GM23338 (cell line): ENCODE data around the gene MATK. TPM values are rescaled to one million over a fixed set of nuclear protein-coding genes. Genes with fewer than 3 reads are reported as not detected.

Experiments
- ATAC-seq: fragments of 200-7000 bp; cut with Tn5 transposase; 3 replicates; pipeline ENCODE4 v1.9.1; 2020
- DNase-seq: peaks from one replicate; pipeline ENCODE4 v3.0.0-alpha.2; 2015; ENCODE audit warnings: low spot score
- H2AFZ ChIP-seq: fragments of 200-600 bp; sonication (generic); 2 replicates; pipeline ENCODE4 v1.8.0; 2016; ENCODE audit warnings: antibody characterized with exemption, mild to moderate bottlenecking, moderate library complexity
- H3F3A ChIP-seq: fragments of 200-600 bp; sonication (generic); replicated peaks from 2 replicates; pipeline ENCODE4 v1.8.0; 2017; ENCODE audit warnings: antibody characterized with exemption, mixed run types, low read depth
- H3K27ac ChIP-seq: fragments of 200-600 bp; sonication (generic); 2 replicates; pipeline ENCODE4 v1.6.1; 2016; ENCODE audit warnings: low read depth
- H3K27me3 ChIP-seq: fragments of 200-600 bp; sonication (generic); 2 replicates; pipeline ENCODE4 v1.8.0; 2016; ENCODE audit warnings: mild to moderate bottlenecking, mixed run types, moderate library complexity; ENCODE audit not compliant: insufficient read depth
- H3K36me3 ChIP-seq: fragments of 200-600 bp; sonication (generic); 2 replicates; pipeline ENCODE4 v1.8.0; 2016; ENCODE audit warnings: mild to moderate bottlenecking; ENCODE audit not compliant: insufficient read depth
- H3K4me1 ChIP-seq: fragments of 200-600 bp; sonication (generic); 2 replicates; pipeline ENCODE4 v1.8.0; 2016; ENCODE audit warnings: mild to moderate bottlenecking, moderate library complexity; ENCODE audit not compliant: insufficient read depth
- H3K4me2 ChIP-seq: fragments of 200-600 bp; sonication (generic); 2 replicates; pipeline ENCODE4 v1.7.1; 2017; ENCODE audit warnings: mixed run types
- H3K4me3 ChIP-seq: fragments of 200-600 bp; sonication (generic); 2 replicates; pipeline ENCODE4 v1.6.1; 2016; ENCODE audit warnings: mixed run types
- H3K79me2 ChIP-seq: fragments of 200-600 bp; sonication (generic); replicated peaks from 2 replicates; pipeline ENCODE4 v1.8.0; 2017; ENCODE audit warnings: mild to moderate bottlenecking; ENCODE audit not compliant: insufficient read depth
- H3K9me2 ChIP-seq: fragments of 200-600 bp; sonication (generic); 2 replicates; pipeline ENCODE4 v1.8.0; 2017; ENCODE audit not compliant: insufficient read depth
- H4K20me1 ChIP-seq: fragments of 200-600 bp; sonication (generic); replicated peaks from 2 replicates; pipeline ENCODE4 v1.8.0; 2017; ENCODE audit warnings: mild to moderate bottlenecking; ENCODE audit not compliant: insufficient read depth
- H3K27ac Mint-ChIP-seq: 2 replicates; pipeline ENCODE4 v1.8.0; 2020; ENCODE audit warnings: inconsistent platforms, mild to moderate bottlenecking, moderate library complexity, mixed read lengths
- H3K27me3 Mint-ChIP-seq: 3 replicates; pipeline ENCODE4 v1.8.0; 2022; ENCODE audit warnings: low read depth, mild to moderate bottlenecking, moderate library complexity, mixed read lengths, inconsistent platforms; ENCODE audit not compliant: insufficient read depth, poor library complexity
- H3K36me3 Mint-ChIP-seq: 3 replicates; pipeline ENCODE4 v1.8.0; 2021; ENCODE audit warnings: low read depth, mild to moderate bottlenecking, inconsistent platforms, moderate library complexity, mixed read lengths
- H3K4me1 Mint-ChIP-seq: 3 replicates; pipeline ENCODE4 v1.8.0; 2020; ENCODE audit warnings: mild to moderate bottlenecking, inconsistent platforms, mixed read lengths
- H3K4me3 Mint-ChIP-seq: 3 replicates; pipeline ENCODE4 v1.8.0; 2021; ENCODE audit warnings: moderate library complexity, mild to moderate bottlenecking, inconsistent platforms, mixed read lengths
- H3K9me3 Mint-ChIP-seq: 3 replicates; pipeline ENCODE4 v1.8.0; 2020; ENCODE audit warnings: moderate library complexity, mild to moderate bottlenecking, inconsistent platforms, mixed read lengths
- CREB1 ChIP-seq: fragments of 250-450 bp; sonication (Bioruptor Pico); IDR thresholded peaks from 2 replicates; pipeline ENCODE4 v1.5.0; 2020; ENCODE audit warnings: low read depth, mild to moderate bottlenecking, moderate library complexity
- EZH2 ChIP-seq: fragments of 200-600 bp; sonication (generic); IDR thresholded peaks from one replicate; pipeline ENCODE4 v1.8.0; 2017; ENCODE audit warnings: antibody characterized with exemption, mild to moderate bottlenecking, low read depth; ENCODE audit not compliant: unreplicated experiment
- EZH2phosphoT487 ChIP-seq: fragments of 200-600 bp; sonication (generic); IDR thresholded peaks from one replicate; pipeline ENCODE4 v1.8.1; 2018; ENCODE audit warnings: antibody characterized with exemption; ENCODE audit not compliant: unreplicated experiment
- JUNB ChIP-seq: IDR thresholded peaks from one replicate; pipeline ENCODE4 v1.6.1; 2016; ENCODE audit warnings: antibody characterized with exemption; ENCODE audit not compliant: unreplicated experiment
- NANOG ChIP-seq: IDR thresholded peaks from 2 replicates; pipeline ENCODE4 v1.6.1; 2016; ENCODE audit warnings: antibody characterized with exemption, borderline replicate concordance
- POLR2AphosphoS5 ChIP-seq: IDR thresholded peaks from 2 replicates; pipeline ENCODE4 v1.6.1; 2016; ENCODE audit warnings: antibody characterized with exemption, low read depth
- STAT1 ChIP-seq: IDR thresholded peaks from one replicate; pipeline ENCODE4 v1.6.1; 2016; ENCODE audit warnings: antibody characterized with exemption; ENCODE audit not compliant: unreplicated experiment
- ZNF114 ChIP-seq: fragments of 250-450 bp; sonication (Bioruptor Pico); IDR thresholded peaks from 2 replicates; pipeline ENCODE4 v1.5.0; 2020; ENCODE audit warnings: mild to moderate bottlenecking, moderate library complexity
- ZNF331 ChIP-seq: fragments of 250-450 bp; sonication (Bioruptor Pico); IDR thresholded peaks from 2 replicates; pipeline ENCODE4 v1.5.0; 2020; ENCODE audit warnings: low read depth, mild to moderate bottlenecking, moderate library complexity
- polyA plus RNA-seq: library from polyadenylated mRNA; unstranded; fragments of >200 nt; fragmentation: Nextera tagmentation; extraction: Ambion mirVana; gene quantifications from 2 replicates; pipeline ENCODE4 v1.2.1, GENCODE V29; 2016
- total RNA-seq: library from RNA; depleted of rRNA; stranded (reverse); fragments of >200 nt; shearing (Covaris generic); gene quantifications from 2 replicates; pipeline ENCODE4 v1.2.3, GENCODE V29; 2014
- TF ChIP-seq, protein P1 (sequence below): IDR thresholded peaks from 2 replicates; pipeline ENCODE4 v1.6.1; 2016; ENCODE audit warnings: antibody characterized with exemption
- TF ChIP-seq, protein P2 (sequence below), 2 experiments: fragments of 200-600 bp in 1 of 2; sonication (generic) in 1 of 2; conservative IDR thresholded peaks; 2 replicates each; pipeline versions ENCODE4 v1.5.1 to v1.6.1; 2016 to 2017; ENCODE audit warnings: antibody characterized with exemption in 2 of 2, low read depth in 2 of 2, mild to moderate bottlenecking in 2 of 2, moderate library complexity in 1 of 2
- TF ChIP-seq, protein P3 (sequence below): fragments of 250-450 bp; sonication (Bioruptor Pico); IDR thresholded peaks from 2 replicates; pipeline ENCODE4 v1.5.0; 2020; ENCODE audit warnings: mild to moderate bottlenecking, moderate library complexity
- TF ChIP-seq, protein P4 (sequence below): IDR thresholded peaks from one replicate; pipeline ENCODE4 v1.6.1; 2018; ENCODE audit warnings: antibody characterized with exemption; ENCODE audit not compliant: unreplicated experiment

MATK gene
- total and polyA plus RNA-seq, 2 experiments from 2014 or later, result 13.4 to 21.4 TPM

DNA sequence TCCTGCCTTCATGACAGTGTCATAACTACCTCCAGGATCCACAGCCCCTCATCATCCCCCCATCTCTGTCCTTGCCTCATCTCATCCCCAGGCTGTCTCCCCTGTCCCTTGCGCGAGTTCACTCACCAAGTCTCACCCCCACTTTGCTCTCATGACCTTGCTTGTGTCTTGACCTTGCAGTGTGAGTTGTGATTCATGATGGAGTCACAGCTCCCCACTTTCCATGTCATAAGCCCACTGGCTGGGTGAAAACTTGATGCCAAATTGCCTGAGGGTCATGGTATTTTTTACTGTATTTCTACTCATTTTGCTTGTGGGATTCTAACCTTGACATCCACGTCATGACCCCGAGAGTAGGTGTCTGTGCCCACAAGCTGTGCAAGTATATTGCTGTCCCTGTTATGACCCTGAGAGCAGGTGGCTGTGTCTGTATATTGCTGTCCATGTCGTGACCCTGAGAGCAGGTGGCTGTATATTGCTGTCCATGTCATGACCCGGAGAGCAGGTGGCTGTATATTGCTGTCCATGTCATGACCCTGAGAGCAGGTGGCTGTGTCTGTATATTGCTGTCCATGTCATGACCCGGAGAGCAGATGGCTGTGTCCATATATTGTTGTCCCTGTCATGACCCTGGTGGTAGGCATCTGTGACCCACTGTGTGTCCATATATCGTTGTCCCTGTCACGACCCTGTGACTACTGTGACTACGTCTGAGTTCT is 48.5 kb downstream of the MATK start:
- no peaks in the 10 kb centered on the region for H3K36me3 ChIP-seq
- no peak overlapping the region for H3K4me2 ChIP-seq
- no peaks in the 10 kb centered on the region for H3K27me3 ChIP-seq
- no peaks in the 10 kb centered on the region for H3K4me1 ChIP-seq
- no peak overlapping the region for H3K4me3 ChIP-seq
- Mint-ChIP-seq H3K27me3 (peaks cover 6% of the 10 kb centered on the region), H3K9me3 (no peaks in the 10 kb centered on the region), H3K4me3 (no peak overlapping the region), H3K4me1 (no peaks in the 10 kb centered on the region), H3K27ac (no peak overlapping the region), H3K36me3 (0 out of 3 replicates have a peak, but pooled peaks cover 3% of the 10 kb centered on the region)
- no peaks in the 10 kb centered on the region for H4K20me1 ChIP-seq
- no peaks in the 10 kb centered on the region for H3K79me2 ChIP-seq
- no peak for DNase-seq
- no peaks in the 10 kb centered on the region for H3K9me2 ChIP-seq
- H2AFZ ChIP-seq, result no peak overlapping the region
- TF ChIP-seq, protein P1, sequence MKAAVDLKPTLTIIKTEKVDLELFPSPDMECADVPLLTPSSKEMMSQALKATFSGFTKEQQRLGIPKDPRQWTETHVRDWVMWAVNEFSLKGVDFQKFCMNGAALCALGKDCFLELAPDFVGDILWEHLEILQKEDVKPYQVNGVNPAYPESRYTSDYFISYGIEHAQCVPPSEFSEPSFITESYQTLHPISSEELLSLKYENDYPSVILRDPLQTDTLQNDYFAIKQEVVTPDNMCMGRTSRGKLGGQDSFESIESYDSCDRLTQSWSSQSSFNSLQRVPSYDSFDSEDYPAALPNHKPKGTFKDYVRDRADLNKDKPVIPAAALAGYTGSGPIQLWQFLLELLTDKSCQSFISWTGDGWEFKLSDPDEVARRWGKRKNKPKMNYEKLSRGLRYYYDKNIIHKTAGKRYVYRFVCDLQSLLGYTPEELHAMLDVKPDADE, result no peak
- TF ChIP-seq, protein P2, sequence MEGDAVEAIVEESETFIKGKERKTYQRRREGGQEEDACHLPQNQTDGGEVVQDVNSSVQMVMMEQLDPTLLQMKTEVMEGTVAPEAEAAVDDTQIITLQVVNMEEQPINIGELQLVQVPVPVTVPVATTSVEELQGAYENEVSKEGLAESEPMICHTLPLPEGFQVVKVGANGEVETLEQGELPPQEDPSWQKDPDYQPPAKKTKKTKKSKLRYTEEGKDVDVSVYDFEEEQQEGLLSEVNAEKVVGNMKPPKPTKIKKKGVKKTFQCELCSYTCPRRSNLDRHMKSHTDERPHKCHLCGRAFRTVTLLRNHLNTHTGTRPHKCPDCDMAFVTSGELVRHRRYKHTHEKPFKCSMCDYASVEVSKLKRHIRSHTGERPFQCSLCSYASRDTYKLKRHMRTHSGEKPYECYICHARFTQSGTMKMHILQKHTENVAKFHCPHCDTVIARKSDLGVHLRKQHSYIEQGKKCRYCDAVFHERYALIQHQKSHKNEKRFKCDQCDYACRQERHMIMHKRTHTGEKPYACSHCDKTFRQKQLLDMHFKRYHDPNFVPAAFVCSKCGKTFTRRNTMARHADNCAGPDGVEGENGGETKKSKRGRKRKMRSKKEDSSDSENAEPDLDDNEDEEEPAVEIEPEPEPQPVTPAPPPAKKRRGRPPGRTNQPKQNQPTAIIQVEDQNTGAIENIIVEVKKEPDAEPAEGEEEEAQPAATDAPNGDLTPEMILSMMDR (conservative IDR thresholded peaks at IDR 0.05; ENCODE audit: low read depth in 2 of 2), result no peak
- TF ChIP-seq ZNF114 (CRISPR knock-in tag) (no peak), POLR2AphosphoS5 (no peak), STAT1 (no peak), CREB1 (CRISPR knock-in tag) (no peak), JUNB (no peak), EZH2phosphoT487 (no peak), ZNF331 (CRISPR knock-in tag) (no peak), NANOG (no peak), EZH2 (no peak)
- TF ChIP-seq, protein P3, sequence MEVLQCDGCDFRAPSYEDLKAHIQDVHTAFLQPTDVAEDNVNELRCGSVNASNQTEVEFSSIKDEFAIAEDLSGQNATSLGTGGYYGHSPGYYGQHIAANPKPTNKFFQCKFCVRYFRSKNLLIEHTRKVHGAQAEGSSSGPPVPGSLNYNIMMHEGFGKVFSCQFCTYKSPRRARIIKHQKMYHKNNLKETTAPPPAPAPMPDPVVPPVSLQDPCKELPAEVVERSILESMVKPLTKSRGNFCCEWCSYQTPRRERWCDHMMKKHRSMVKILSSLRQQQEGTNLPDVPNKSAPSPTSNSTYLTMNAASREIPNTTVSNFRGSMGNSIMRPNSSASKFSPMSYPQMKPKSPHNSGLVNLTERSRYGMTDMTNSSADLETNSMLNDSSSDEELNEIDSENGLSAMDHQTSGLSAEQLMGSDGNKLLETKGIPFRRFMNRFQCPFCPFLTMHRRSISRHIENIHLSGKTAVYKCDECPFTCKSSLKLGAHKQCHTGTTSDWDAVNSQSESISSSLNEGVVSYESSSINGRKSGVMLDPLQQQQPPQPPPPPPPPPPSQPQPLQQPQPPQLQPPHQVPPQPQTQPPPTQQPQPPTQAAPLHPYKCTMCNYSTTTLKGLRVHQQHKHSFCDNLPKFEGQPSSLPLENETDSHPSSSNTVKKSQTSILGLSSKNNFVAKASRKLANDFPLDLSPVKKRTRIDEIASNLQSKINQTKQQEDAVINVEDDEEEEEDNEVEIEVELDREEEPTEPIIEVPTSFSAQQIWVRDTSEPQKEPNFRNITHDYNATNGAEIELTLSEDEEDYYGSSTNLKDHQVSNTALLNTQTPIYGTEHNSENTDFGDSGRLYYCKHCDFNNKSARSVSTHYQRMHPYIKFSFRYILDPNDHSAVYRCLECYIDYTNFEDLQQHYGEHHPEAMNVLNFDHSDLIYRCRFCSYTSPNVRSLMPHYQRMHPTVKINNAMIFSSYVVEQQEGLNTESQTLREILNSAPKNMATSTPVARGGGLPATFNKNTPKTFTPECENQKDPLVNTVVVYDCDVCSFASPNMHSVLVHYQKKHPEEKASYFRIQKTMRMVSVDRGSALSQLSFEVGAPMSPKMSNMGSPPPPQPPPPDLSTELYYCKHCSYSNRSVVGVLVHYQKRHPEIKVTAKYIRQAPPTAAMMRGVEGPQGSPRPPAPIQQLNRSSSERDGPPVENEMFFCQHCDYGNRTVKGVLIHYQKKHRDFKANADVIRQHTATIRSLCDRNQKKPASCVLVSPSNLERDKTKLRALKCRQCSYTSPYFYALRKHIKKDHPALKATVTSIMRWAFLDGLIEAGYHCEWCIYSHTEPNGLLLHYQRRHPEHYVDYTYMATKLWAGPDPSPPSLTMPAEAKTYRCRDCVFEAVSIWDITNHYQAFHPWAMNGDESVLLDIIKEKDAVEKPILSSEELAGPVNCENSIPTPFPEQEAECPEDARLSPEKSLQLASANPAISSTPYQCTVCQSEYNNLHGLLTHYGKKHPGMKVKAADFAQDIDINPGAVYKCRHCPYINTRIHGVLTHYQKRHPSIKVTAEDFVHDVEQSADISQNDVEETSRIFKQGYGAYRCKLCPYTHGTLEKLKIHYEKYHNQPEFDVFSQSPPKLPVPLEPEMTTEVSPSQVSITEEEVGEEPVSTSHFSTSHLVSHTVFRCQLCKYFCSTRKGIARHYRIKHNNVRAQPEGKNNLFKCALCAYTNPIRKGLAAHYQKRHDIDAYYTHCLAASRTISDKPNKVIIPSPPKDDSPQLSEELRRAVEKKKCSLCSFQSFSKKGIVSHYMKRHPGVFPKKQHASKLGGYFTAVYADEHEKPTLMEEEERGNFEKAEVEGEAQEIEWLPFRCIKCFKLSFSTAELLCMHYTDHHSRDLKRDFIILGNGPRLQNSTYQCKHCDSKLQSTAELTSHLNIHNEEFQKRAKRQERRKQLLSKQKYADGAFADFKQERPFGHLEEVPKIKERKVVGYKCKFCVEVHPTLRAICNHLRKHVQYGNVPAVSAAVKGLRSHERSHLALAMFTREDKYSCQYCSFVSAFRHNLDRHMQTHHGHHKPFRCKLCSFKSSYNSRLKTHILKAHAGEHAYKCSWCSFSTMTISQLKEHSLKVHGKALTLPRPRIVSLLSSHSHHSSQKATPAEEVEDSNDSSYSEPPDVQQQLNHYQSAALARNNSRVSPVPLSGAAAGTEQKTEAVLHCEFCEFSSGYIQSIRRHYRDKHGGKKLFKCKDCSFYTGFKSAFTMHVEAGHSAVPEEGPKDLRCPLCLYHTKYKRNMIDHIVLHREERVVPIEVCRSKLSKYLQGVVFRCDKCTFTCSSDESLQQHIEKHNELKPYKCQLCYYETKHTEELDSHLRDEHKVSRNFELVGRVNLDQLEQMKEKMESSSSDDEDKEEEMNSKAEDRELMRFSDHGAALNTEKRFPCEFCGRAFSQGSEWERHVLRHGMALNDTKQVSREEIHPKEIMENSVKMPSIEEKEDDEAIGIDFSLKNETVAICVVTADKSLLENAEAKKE (CRISPR knock-in tag), result no peak
- TF ChIP-seq, protein P4, sequence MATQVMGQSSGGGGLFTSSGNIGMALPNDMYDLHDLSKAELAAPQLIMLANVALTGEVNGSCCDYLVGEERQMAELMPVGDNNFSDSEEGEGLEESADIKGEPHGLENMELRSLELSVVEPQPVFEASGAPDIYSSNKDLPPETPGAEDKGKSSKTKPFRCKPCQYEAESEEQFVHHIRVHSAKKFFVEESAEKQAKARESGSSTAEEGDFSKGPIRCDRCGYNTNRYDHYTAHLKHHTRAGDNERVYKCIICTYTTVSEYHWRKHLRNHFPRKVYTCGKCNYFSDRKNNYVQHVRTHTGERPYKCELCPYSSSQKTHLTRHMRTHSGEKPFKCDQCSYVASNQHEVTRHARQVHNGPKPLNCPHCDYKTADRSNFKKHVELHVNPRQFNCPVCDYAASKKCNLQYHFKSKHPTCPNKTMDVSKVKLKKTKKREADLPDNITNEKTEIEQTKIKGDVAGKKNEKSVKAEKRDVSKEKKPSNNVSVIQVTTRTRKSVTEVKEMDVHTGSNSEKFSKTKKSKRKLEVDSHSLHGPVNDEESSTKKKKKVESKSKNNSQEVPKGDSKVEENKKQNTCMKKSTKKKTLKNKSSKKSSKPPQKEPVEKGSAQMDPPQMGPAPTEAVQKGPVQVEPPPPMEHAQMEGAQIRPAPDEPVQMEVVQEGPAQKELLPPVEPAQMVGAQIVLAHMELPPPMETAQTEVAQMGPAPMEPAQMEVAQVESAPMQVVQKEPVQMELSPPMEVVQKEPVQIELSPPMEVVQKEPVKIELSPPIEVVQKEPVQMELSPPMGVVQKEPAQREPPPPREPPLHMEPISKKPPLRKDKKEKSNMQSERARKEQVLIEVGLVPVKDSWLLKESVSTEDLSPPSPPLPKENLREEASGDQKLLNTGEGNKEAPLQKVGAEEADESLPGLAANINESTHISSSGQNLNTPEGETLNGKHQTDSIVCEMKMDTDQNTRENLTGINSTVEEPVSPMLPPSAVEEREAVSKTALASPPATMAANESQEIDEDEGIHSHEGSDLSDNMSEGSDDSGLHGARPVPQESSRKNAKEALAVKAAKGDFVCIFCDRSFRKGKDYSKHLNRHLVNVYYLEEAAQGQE, result no peak
- no peak for ATAC-seq
- H3K27ac ChIP-seq, result no peak overlapping the region
- H3F3A ChIP-seq, result no peaks in the 10 kb centered on the region
